H4 (cell line): ENCODE results near the gene PPT2. TPM values are rescaled to one million over a fixed set of nuclear protein-coding genes. Genes with fewer than 3 reads are reported as not detected.
"Not testable (repeated sequence)": the region's sequence is repeated elsewhere in the genome, so short reads cannot be mapped to it uniquely, and the experiment has no call there.

Experiments used
- DNase-seq: peaks from one replicate; pipeline ENCODE4 v3.0.0-alpha.2; 2015; ENCODE audit warnings: low spot score
- total RNA-seq: library from RNA; depleted of rRNA; stranded (reverse); fragments of >200 nt; shearing (Covaris generic); gene quantifications from 2 replicates; pipeline ENCODE4 v1.2.3, GENCODE V29; 2014

PPT2 gene
- total RNA-seq, 1 experiment from 2014 or later: 25.7 TPM

DNA sequence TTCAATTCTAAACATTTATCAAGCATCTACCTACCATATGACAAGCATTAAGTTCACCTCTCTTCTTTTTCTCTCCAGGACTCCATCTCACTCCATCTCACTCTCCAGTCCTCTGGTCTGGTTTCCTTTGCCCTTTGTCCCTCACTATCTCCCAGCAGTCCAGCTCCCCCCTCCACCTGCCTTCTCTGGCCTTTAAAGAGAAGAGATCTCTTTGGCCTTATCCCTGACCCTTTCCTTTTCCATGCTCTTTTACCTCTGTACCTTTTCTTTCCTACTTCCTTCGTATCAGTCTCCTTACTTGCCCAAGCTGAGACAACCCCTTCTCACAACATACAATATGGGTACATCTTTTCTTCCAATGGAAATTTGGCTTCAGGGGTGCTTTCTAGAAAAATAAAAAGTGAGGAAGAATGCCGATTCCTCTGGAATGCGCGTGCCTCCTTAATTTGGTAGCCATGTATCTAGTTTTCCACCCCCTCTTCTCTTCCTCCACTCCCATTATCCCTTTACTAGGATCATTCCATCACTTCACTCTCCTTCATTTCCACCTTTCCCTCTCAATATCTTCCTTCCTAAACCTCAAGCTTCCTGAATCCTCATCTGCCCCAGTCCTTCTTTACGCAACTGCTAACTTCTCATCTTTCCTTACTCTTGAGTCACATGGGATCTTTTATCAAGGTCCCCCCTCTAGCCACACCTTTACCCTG lies 22.7 kb downstream of the PPT2 start:
- peak; percentile 53 for DNase-seq

DNA sequence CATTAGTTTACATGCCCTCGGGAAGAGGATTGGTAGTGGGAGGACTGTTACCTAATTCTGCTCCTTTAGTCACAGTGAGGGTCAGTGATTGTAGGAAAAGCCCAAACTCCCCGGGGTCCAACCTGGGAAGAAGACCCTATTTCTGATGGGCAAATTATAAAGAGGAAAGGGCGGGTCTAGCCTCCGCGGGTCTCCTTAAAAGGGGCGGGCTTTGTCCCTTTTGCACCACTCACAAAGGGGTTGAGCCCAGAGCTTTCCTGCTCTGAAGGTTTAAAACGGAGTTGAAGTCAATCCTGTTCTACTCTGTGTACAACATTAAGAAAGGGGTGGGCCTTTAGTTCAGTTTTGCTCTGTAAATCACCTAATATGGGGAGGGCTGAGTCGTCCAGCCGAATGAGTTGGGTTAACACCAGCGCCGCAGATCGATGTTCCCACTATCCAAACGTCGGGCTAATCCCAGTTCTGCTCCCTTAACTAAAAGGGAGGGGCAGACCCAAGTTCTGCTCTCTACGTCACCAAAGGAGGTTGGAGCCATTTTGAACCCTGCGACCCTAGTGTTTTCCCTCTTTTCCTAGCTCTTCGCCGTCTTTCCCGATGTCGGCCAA lies 23.3 kb downstream of the PPT2 start:
- DNase-seq: no peak

DNA sequence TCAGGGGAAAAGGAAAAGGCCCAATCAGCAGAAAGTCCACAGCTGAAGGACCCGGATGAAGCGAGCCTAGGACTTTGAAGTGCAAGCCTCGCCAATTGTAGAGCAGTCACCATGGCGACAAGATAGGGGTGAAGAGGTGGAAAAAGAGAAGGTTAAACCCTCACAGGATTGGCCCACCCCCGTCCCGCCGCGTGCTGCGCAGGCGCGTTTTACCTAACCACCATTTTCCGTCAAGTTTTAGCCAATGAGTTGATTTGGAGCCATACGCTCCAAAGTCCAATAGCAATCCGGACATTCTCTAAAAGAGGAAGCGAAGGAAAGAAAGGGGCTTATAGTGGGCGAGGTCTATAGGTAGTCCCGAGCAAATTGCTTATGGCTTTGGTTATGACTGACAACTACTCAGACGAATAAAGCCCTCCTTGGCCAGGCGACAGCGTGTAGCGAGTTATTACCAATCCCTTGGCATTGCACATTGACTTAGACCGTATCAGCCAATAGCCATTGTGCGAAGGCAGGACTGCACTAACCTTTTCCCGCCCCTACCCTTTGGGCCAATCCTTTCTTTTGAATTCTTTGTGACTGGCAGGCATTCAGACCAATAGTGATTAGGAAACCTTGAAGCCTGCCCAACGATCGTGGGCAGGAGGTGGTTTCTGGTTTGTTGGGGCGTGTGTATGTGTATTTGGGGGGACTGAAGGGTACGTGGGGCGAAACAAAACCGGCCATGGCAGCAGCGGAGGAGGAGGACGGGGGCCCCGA lies 24.0 kb downstream of the PPT2 start, which contains the start of gene RNF5:
RNF5 (plus strand) TSS at position 618 of the 759 bp plus-strand sequence; CDS start at position 725, 107 bp downstream.
- peak; percentile 100 for DNase-seq

DNA sequence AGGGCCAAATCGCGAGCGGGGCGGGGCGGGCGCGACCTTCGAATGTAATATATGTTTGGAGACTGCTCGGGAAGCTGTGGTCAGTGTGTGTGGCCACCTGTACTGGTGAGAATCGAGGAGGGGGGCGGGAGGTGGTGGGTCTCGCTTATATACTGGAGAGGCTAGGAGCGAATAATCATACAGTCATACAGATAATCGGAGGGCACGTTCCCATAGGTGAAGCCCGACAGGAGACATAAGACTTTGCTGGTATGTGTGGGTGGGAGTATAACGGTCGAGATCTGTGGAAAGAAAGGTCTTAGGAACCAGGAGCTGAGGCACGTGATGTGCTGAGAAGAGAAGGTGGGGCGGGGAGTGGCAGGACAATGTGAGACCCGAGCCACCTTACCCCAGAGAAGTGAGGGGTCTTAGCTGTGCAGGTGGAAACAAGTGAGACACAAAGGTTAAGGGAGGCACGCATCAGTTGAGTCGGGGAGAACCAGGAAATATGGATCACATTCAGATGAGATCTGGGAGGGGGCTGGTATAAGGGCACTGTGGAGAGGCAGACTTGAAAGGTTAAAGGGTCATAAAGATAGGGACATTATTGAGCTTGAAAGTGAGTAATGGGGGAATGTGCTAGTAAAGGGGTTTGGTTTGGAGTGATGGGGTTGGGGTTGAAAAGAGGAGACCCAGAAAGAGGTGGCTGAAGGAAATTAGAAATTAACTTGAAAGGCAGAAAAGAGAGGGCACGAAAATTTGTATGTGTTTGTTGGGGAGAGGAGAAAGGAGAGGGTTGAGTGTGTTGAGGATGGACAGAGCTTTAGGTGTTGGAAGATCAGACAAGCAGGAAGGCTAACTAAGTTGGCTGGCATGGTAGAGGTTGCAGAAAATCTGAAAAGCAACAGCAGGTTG lies 24.9 kb downstream of the PPT2 start:
- DNase-seq: no peak

DNA sequence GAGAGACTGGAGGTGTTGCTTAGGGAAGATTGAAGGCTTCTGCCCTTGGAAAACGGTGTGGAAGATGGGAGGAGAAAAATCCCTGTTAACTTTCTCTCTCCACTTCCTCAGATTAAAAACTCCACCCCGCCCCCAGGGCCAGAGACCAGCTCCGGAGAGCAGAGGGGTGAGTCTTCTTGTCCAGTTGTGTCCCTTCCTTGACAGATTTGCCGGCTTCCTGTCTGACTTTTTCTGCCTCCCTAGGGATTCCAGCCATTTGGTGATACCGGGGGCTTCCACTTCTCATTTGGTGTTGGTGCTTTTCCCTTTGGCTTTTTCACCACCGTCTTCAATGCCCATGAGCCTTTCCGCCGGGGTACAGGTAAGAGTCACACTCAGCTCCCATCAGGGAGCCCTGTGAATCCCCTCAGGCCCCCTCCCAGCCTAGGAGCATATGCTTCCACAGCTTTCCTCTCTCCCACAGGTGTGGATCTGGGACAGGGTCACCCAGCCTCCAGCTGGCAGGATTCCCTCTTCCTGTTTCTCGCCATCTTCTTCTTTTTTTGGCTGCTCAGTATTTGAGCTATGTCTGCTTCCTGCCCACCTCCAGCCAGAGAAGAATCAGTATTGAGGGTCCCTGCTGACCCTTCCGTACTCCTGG lies 25.9 kb downstream of the PPT2 start:
- no peak for DNase-seq

DNA sequence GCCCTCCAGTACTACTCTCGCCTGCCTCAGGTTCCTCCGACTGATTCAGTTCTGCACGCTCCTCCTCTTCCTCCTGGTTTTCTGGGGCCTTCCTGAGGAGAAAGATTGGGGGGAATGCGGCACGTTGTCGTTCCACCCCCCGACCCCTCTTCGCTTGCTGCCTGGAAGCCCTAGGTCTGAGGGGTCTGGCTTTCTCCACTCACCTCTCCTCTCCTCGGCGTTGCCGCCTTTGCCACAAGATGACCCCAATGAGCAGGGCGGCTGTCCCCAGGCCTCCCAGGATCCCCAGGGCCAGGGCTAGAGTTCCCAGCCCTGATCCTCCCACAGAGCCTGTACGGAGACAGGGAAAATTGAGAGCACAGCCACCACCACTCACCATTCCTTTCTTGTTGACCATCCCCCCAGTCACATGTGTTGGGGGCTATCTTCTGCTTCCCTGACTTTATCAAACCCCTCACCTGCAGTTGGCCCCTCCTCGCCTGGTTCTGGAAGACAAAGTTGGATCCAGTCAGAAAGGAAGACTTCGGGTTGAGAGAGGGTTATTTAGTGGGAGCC lies 27.3 kb downstream of the PPT2 start:
- no peak for DNase-seq

DNA sequence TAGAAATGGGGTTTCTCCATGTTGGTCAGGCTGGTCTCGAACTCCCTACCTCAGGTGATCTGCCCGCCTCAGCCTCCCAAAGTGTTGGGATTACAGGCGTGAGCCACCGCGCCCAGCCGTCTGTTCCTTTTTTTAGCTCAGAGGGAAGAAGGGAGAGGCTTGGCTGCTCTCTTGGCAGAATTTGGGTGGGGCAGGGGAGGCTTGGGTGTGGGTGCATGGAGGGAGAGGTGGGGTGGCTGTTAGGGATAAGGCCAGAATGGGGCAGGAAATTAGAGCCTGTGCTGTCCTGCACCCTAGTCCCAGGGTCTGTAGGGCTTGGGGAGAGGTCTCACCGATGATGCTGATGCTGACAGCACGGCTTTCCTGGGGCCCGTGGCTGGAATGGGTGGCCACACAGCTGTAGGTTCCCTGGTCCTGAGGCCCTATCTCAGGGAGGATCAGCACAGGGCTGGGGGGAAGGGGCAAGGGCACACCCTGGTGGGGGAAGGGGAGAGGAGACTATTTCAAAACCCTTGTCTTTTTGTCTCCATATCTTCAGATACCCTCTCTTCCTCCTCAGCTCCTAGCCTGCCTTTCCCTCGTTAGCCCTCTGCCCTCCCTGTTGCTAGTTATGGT lies 28.1 kb downstream of the PPT2 start:
- DNase-seq: no peak

DNA sequence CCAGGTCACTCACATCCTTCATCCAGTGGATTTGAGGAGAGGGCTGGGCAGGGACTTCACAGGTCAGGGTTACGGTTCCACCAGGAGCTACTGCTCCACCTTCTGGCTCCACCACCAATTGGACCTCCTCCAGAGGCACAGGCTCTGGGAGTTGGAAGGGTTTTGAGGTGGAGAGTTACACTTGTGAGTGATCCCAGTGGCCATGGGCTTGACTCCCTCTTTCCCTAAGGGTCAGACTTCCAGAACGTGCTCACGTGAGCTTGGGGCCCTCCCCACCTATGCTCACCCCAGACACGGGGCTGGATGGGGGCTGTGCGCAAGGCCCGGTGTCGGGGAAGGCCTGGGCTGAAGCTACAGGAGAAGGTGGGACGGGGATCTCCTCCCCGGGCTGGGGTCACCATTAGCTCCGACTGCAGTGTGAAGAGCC lies 28.6 kb downstream of the PPT2 start:
- no peak for DNase-seq

DNA sequence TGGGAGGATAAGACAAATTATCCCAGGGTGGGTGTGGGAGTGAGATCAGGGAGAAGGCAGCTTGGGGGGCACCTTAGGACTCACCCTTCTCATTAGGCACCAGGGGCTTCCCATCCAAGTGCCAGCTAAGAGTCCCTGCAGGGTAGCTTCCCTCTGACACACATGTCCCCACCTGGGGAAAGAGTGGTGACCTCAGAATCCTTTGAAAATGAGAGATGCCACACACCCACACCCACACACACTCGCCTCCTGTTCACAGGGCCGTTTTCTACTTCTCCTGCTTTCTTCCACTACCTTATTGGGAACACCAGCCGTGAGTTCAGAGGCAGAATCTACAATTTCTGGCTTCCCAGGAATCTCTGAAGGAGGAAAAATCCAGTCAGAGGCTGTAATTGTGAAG lies 29.1 kb downstream of the PPT2 start:
- DNase-seq: no peak

DNA sequence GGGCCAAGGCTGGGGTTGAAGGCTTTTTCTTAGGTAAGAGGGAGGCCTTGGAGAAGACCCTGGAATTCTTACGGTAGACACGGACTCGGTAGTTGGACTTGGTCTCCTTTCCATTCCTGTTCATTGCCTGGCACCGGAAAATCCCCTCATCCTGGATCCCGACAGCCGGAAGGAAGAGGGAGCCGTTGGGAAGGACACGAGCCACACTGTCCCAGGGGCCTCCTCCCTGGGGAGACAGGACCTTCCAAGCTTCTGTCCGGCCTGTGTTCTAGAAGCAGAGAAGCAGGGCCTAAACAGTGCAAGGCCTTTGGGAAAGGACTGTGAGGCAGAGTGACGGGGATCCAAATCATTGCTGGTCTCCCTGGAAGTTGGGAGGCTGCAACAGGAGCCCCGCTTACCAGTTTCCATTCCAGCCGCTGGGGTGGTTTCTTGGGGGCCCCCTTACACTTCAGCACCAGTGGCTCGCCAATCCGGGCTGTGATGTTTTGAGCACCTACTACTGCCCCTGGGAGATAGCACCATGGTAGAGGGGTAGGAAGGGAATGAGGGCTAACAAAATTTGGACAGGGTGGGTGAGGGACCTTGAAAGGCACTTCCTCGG lies 29.6 kb downstream of the PPT2 start:
- DNase-seq: no peak

DNA sequence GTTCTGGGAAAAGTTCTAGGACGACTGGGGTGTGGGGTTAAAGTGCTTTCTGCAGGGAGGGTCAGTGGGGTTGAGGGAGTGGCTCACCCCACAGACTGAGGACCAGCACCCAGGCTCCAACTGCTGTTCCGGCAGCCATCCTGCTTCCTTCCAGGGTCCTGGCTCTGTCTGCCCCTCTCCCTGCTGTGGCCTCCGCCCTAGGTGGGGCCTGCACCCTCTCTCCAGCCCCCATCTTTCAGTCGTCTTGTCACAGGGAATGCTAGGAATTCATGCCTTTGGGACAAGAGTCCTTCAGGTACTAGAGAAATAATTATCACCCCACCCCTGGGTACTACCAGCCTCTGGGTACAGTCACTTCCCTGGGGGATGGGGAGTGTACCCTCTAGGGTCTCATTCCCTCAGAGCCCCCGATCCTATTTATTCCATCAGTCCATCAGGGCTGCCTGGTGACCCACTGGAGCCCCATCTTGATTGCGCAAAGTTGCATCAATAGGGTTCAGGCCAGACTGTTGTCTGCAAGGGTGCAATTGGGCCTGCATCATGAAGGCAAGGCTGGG lies 30.2 kb downstream of the PPT2 start, which contains the start of gene AGER:
AGER (minus strand) TSS at position 170 of the 557 bp plus-strand sequence; CDS start at position 139, 31 bp downstream.
- DNase-seq: no peak

DNA sequence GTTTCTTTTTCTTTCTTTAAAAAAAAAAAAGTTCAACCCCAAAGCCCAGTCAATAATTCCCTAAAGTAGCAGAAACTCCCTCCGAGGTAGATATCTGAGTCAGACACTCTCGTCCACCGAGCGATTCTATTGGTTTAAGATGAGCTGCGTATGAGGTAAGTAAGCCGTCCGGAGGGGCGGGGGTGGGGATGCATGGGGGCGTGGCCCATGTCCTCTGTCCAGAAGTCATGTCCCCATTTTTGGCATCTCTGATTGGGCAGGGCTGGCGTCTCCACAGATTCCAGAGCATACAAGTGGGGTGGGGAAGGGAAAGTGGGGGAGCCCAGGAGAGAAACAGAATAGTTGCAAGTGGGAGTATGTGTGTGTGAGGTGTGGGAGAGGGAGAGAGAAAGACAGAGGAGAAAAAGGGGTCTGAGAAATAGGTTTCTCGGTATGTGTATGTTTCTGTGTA lies 31.8 kb downstream of the PPT2 start:
- peak; percentile 86 for DNase-seq

DNA sequence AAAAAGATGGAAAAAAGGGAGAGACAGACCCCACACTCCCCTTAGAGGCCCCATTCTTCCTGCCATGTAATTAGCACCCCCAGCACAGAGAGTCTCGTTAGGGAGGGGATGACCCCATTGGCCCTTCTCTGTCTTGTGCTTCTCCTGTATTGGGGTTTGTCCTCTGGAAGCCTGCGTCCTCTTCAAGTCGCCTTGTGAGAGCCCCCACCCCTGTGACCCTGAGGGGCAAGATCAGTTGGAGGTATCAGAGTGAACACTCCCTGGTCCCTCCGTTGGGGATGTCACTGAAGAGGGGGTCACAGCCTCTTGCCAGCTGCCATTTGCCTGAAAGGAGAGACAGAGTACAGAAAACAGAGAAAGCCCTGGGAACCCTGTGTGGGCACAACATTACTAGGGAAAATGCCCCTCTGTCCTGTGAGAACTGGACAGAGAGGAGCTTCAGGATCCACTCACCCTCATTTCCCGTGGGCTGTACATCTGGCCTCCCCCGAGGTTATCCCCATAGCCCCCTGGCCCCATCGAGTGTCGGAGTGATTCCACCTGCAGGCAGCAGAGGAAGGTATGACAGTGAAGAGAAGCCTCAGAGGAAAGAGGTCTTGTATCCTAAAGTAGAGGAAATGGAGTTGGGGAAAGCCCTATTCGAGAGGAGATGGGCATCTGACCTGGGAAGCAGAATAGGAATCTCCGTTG lies 32.4 kb downstream of the PPT2 start:
- not testable (repeated sequence) for DNase-seq

DNA sequence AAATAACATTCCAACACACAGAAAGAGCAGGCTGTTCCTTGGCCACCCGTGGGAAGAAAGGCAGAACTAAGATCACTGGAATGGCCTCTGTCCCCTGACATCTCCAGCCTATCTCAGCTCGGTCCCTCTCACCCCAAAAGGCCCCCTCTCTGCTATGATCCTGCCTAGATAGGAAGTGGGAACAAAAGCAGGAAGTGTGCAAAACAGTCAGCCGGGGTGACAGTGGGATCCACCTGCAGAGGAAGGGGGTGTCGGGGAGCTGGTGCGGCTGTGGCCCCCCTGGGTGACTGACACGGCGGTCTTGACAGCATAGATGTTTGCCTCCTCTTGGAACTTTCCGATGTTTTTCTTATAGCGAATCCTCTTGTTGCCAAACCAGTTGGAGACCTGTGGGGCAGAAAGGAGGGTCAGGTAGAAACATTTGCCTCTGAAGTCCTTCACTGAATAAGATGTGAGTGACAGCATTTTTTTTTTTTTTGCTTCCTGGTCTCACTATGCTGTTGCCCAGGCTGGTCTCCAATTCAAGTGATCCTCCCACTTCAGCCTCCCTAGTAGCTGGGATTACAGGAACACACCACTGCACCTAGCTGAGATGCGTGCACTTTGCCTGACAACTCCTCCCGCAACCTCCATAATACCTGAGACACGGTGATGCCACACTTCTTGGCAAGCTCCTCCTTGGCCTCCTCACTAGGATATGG lies 33.2 kb downstream of the PPT2 start:
- DNase-seq: no peak

DNA sequence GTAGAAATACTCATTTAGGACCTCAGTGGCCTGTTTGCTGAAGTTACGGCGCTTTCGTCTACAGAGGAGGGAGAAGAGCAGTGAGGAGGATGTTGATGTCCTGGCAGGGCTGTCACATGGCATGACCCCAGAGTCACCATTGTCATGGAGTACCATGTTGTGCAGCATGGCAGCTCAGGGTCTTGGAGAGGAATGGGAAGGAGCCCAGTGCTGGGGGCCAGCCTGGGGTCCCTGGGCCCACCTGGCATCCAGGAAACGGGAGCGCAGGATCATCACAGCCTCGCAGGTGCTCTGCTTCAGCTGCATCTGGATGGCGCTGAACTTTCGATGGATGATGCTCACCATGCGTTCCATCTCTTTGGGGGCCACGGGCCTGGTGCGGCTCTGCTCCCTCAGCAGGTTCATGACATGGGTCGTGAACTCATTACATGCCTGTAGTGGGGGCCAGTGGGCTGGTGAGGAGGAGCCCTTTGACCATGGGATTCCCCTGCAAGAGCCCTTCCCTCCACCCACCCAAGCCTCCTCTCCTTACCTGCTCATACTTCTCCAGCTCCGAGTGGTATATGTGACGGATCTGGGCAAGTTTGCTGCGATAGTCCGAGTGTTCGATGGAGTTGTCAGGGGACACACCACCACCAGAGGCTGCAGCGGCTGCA lies 33.9 kb downstream of the PPT2 start:
- not testable (repeated sequence) for DNase-seq

DNA sequence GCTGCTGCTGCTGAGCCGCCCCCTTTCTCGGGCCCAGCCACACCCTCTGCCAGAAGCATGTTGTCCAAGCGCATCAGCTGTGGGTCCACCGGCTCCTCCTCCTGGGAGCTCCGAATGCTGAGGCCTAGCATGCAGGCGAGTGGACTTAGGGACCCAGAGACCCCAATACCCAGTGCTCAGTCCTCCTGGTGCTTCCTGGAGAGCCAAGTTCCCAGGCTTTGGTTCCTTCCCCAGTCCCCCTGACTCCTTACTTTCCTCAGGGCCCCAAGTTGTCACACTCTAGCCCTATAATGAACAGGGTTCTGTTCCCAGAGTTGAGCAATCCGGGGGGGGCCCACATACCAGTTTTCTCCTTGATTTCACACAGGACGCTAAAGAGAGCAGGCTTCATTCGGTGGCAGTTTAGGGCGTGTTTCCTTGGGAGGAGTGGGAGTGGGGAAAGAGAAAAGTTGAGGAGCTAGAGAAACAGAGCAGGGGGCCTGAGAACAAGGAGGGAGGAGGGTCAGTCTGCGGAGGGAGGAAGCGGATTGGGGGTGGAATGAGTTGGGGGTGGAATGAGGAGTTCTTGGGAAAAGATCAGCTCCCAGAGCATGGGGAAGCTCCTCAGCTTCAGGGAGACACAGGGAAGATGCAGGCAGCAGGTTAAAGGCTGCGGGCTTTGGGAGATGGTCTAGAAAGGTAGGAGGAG lies 34.6 kb downstream of the PPT2 start:
- DNase-seq: no peak
